PC-9 (cell line): Measurements from ENCODE around the gene MLF2.

ENCODE experiments used
- EZH2 ChIP-seq: fragments of 200-600 bp; sonication (generic); IDR thresholded peaks from 2 replicates; pipeline ENCODE4 v1.8.0; 2017; ENCODE audit warnings: antibody characterized with exemption, low read depth
- TF ChIP-seq, protein P1 (sequence below): fragments of 200-600 bp; sonication (generic); conservative IDR thresholded peaks from 2 replicates; pipeline ENCODE4 v1.6.1; 2017; ENCODE audit warnings: mixed run types, antibody characterized with exemption, mild to moderate bottlenecking, moderate library complexity

GRCh38 chr12:6766651-6767349 is 13.9 kb upstream of the MLF2 start:
- TF ChIP-seq, protein P1, sequence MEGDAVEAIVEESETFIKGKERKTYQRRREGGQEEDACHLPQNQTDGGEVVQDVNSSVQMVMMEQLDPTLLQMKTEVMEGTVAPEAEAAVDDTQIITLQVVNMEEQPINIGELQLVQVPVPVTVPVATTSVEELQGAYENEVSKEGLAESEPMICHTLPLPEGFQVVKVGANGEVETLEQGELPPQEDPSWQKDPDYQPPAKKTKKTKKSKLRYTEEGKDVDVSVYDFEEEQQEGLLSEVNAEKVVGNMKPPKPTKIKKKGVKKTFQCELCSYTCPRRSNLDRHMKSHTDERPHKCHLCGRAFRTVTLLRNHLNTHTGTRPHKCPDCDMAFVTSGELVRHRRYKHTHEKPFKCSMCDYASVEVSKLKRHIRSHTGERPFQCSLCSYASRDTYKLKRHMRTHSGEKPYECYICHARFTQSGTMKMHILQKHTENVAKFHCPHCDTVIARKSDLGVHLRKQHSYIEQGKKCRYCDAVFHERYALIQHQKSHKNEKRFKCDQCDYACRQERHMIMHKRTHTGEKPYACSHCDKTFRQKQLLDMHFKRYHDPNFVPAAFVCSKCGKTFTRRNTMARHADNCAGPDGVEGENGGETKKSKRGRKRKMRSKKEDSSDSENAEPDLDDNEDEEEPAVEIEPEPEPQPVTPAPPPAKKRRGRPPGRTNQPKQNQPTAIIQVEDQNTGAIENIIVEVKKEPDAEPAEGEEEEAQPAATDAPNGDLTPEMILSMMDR: peak; percentile 66
- no peak for TF ChIP-seq EZH2
